AG04450 (cell line): ENCODE measurements around the gene ETV1. TPM values are rescaled to one million over a fixed set of nuclear protein-coding genes. Genes with fewer than 3 reads are reported as not detected.
A peak's percentile ranks its signal among the peaks of the same experiment; 100 is the strongest.
"Not testable (repeated sequence)": the region's sequence is repeated elsewhere in the genome, so short reads cannot be mapped to it uniquely, and the experiment has no call there.

ENCODE experiments used
- CTCF ChIA-PET: fragments of 300-600, 350-600 bp; formaldehyde crosslinking; extraction: SDS; loops from one replicate; lab custom pipeline; 2022; ENCODE audit warnings: antibody characterized with exemption, inconsistent platforms; lab: Charles Lee
- POLR2A ChIA-PET: fragments of 350-600 bp; formaldehyde crosslinking; extraction: SDS; loops from one replicate; lab custom pipeline; 2021; ENCODE audit warnings: antibody characterized with exemption, inconsistent platforms; lab: Yijun Ruan, JAX
- DNase-seq: peaks from one replicate; pipeline ENCODE4 v3.0.0-alpha.2; 2011; ENCODE audit warnings: low read depth, low spot score
- H3K27ac ChIP-seq: one replicate; pipeline ENCODE4 v1.5.1; 2012; ENCODE audit warnings: low read depth, low read length, control low read depth
- H3K27me3 ChIP-seq: one replicate; pipeline ENCODE4 v1.6.0; 2012; ENCODE audit warnings: low read length; ENCODE audit not compliant: control insufficient read depth, insufficient read depth
- H3K4me3 ChIP-seq: 2 replicates; pipeline ENCODE4 v1.5.1; 2011; ENCODE audit warnings: mild to moderate bottlenecking, low read depth, low read length, control low read depth
- H3K9me3 ChIP-seq: 2 replicates; pipeline ENCODE4 v1.5.1; 2012; ENCODE audit warnings: low read length; ENCODE audit not compliant: control insufficient read depth, insufficient read depth
- polyA plus RNA-seq: library from polyadenylated mRNA; depleted of rRNA; stranded (reverse); fragments of >200 nt; gene quantifications from 2 replicates; pipeline ENCODE4 v1.2.3, GENCODE V29; 2011
- TF ChIP-seq, protein P1 (sequence below): IDR thresholded peaks from 2 replicates; pipeline ENCODE4 v1.5.1; 2011; ENCODE audit warnings: low read depth, low read length, control low read depth, inconsistent platforms

Gene ETV1
- polyA plus RNA-seq, 1 experiment = 14.9 TPM

DNA sequence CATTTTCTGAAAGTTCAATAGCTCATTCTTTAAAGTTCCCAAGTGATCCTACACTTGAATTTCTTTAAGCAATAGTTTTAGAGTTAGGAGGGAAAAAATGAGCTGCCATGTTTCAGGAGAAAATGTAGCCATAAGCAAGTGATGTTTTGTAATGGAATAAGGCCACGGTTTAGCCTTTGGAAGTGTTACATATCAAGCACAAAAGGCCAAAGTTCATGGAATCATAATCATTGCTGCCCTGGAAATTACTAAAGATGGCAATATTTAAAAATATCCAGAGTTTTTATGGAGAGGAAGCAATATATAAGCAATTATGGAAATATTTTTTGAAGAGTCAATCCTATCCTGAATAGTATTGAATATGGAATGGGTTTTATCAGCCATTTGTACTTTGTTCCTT lies 68.4 kb downstream of the ETV1 start:
- H3K27me3 ChIP-seq = no peaks in the 10 kb centered on the region
- H3K27ac ChIP-seq = no peak overlapping the region
- DNase-seq = no peak
- TF ChIP-seq, protein P1, sequence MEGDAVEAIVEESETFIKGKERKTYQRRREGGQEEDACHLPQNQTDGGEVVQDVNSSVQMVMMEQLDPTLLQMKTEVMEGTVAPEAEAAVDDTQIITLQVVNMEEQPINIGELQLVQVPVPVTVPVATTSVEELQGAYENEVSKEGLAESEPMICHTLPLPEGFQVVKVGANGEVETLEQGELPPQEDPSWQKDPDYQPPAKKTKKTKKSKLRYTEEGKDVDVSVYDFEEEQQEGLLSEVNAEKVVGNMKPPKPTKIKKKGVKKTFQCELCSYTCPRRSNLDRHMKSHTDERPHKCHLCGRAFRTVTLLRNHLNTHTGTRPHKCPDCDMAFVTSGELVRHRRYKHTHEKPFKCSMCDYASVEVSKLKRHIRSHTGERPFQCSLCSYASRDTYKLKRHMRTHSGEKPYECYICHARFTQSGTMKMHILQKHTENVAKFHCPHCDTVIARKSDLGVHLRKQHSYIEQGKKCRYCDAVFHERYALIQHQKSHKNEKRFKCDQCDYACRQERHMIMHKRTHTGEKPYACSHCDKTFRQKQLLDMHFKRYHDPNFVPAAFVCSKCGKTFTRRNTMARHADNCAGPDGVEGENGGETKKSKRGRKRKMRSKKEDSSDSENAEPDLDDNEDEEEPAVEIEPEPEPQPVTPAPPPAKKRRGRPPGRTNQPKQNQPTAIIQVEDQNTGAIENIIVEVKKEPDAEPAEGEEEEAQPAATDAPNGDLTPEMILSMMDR = no peak
- ChIA-PET CTCF (no interaction called here), POLR2A (interaction anchor here (0.6 kb wide), 1 partner anchor 381 kb away, joined by 3 read pairs; no protein-coding TSS in a partner anchor)
- no peaks in the 10 kb centered on the region for H3K9me3 ChIP-seq
- H3K4me3 ChIP-seq = no peak overlapping the region

DNA sequence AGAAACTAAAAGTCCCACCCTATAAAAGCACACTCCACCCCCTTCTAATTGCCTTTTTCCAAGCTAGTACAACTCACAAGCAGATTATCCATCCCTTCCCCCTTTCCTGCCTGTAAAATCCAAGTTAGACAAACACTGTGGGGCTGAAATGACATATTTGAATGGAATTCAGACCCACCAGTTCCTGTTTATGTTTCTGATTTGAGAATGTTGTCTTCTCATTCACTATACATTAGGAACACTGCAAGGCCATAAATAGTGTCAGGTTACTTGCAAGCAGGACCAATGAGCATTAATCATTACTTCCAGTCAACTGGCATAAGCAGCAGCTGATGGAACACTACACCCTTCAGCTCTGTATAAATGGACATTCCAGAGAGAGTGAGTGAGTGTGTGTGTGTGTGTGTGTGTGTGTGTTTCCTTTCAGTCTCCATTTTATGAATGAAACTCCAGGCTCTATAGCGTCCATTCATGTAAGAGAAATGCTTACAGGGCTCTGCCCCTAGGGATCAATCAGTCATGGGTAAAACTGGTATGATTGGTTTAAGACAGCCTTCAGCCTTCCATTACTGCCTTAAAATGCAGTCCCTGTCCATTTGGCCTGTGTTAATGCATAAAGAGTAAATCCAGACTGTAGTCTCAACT lies 69.3 kb downstream of the ETV1 start:
- H3K27me3 ChIP-seq = no peaks in the 10 kb centered on the region
- DNase-seq = peak; percentile 100
- H3K4me3 ChIP-seq = peak overlapping the region; percentile 27
- TF ChIP-seq, protein P1 = no peak
- CTCF ChIA-PET = no interaction called here
- peak overlapping the region; percentile 49 for H3K27ac ChIP-seq
- no peaks in the 10 kb centered on the region for H3K9me3 ChIP-seq
- POLR2A ChIA-PET = interaction anchor here (0.6 to 1.3 kb wide), 6 partner anchors 12 to 510 kb away, joined by 3 to 11 read pairs (median 3); partner anchors contain the start of gene ETV1

DNA sequence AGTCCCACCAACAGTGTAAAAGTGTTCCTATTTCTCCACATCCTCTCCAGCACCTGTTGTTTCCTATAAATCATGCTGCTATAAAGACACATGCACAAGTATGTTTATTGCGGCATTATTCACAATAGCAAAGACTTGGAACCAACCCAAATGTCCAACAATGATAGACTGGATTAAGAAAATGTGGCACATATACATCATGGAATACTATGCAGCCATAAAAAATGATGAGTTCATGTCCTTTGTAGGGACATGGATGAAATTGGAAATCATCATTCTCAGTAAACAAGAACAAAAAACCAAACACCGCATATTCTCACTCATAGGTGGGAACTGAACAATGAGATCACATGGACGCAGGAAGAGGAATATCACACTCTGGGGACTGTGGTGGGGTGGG lies 71.1 kb downstream of the ETV1 start:
- DNase-seq, H3K9me3 ChIP-seq, POLR2A ChIA-PET, CTCF ChIA-PET, H3K4me3 ChIP-seq, H3K27ac ChIP-seq, H3K27me3 ChIP-seq: not testable (repeated sequence)

DNA sequence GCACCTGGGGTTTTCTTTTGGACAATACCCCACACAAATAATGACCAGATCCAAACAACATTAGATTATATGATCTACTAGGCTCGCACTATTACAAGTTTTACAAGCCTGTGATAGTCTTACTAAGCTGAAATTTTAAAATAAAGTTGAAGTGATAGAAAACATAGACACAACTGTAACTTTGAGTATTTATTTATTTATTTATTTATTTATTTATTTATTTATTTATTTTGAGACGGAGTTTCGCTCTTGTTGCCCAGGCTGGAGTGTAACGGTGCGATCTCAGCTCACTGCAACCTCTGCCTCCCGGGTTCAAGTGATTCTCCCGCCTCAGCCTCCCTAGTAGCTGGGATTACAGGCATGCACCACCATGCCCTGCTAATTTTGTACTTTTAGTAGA lies 72.4 kb downstream of the ETV1 start:
- H3K27ac ChIP-seq, H3K27me3 ChIP-seq, H3K4me3 ChIP-seq, CTCF ChIA-PET, H3K9me3 ChIP-seq, DNase-seq: not testable (repeated sequence)
- POLR2A ChIA-PET = interaction anchor here (0.6 kb wide), 1 partner anchor 66 kb away, joined by 3 read pairs; no protein-coding TSS in a partner anchor

DNA sequence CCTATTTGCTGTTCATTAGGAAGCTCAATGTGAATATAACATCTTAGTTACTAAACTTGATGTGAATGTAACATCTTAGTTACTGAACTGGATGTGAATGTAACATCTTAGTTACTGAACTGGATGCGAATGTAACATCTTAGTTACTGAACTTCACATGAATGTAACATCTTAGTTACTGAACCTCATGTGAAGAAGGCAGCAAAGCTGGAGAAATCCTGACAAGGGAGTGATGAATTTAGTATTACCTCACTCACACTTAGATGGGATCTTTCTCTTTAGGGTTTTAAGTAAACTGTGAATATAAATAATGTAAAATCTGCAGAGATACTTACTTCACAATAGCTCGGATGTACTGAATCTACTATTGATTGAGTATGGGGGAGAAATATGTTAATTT lies 73.6 kb downstream of the ETV1 start:
- H3K27ac ChIP-seq = no peak overlapping the region
- no peak overlapping the region for H3K4me3 ChIP-seq
- CTCF ChIA-PET = interaction anchor here (0.7 to 1.1 kb wide), 2 partner anchors 28 to 74 kb away, joined by 3 read pairs; no protein-coding TSS in a partner anchor
- TF ChIP-seq, protein P1 = no peak
- POLR2A ChIA-PET = interaction anchor here (0.7 kb wide), 1 partner anchor 303 kb away, joined by 3 read pairs; no protein-coding TSS in a partner anchor
- H3K9me3 ChIP-seq = no peaks in the 10 kb centered on the region
- H3K27me3 ChIP-seq = no peaks in the 10 kb centered on the region
- DNase-seq = no peak

DNA sequence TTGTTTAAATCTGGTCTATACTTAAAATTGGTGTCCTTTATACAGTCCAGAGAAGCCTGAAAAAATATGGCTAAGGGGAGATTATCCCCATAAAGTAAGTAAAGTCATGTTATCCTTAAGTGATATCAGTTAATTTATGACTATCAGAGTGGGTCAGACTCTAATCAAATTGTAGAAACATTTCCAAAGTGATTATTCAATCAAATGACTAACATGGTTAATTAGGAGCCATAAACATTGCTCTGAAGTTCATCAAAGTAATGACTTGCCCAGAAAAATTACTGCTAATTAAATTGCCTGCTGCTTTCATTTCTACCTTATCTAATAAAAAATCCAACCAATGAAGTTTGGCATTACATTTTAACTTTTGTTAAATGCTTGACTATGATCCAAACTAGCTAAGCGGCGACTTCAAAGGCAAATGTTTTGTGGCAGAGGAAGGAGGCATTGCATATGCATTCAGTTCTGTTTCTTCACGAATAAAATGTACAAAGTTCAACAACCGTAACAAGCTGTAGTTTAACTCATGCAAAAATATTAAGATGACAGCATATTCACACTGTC lies 76.7 kb downstream of the ETV1 start:
- ChIA-PET CTCF (no interaction called here), POLR2A (no interaction called here)
- no peak overlapping the region for H3K4me3 ChIP-seq
- TF ChIP-seq, protein P1 = no peak
- no peaks in the 10 kb centered on the region for H3K27me3 ChIP-seq
- H3K9me3 ChIP-seq = no peaks in the 10 kb centered on the region
- no peak for DNase-seq
- H3K27ac ChIP-seq = no peak overlapping the region
